Common myeloid progenitor, CD34-positive (primary cell): ENCODE measurements around the gene G6PC3.

Experiments used
- CTCF ChIA-PET: fragments of 350-600 bp; sonication (Branson Sonifier 250); formaldehyde crosslinking; loops from one replicate; lab custom pipeline; 2021; ENCODE audit warnings: antibody characterized with exemption; lab: Charles Lee
- POLR2A ChIA-PET: fragments of 350-600 bp; sonication (Branson Sonifier 250); formaldehyde crosslinking; loops from one replicate; lab custom pipeline; 2021; ENCODE audit warnings: antibody characterized with exemption; lab: Charles Lee
- DNase-seq, 3 donors: peaks; one replicate each; pipeline versions ENCODE4 v3.0.0 to v3.0.0-alpha.2; 2013
- H3K27ac ChIP-seq, 2 experiments: 1 replicate in 1 of 2; 2 replicates in 1 of 2; pipeline ENCODE4 v1.7.0; 2013; ENCODE audit warnings: inconsistent platforms in 2 of 2, low read length in 2 of 2, mild to moderate bottlenecking in 2 of 2, low read depth in 1 of 2, moderate library complexity in 1 of 2; ENCODE audit not compliant: severe bottlenecking in 2 of 2, insufficient read depth in 1 of 2, poor library complexity in 1 of 2
- H3K27me3 ChIP-seq, 5 experiments: replicated peaks in 2 of 5; 1 replicate in 3 of 5; 2 replicates in 2 of 5; pipeline versions ENCODE4 v1.6.1 to v1.7.0; 2013; ENCODE audit warnings: low read length in 4 of 5, mild to moderate bottlenecking in 2 of 5, moderate library complexity in 2 of 5, inconsistent platforms in 1 of 5; ENCODE audit not compliant: insufficient read depth in 5 of 5, control insufficient read depth in 4 of 5
- H3K36me3 ChIP-seq, 4 experiments: 1 replicate in 2 of 4; 2 replicates in 2 of 4; pipeline versions ENCODE4 v1.6.1 to v1.7.0; 2013; ENCODE audit warnings: low read length in 3 of 4, control low read depth in 1 of 4, mild to moderate bottlenecking in 1 of 4; ENCODE audit not compliant: control insufficient read depth in 4 of 4, insufficient read depth in 4 of 4
- H3K4me1 ChIP-seq, 4 experiments: 1 replicate in 3 of 4; 2 replicates in 1 of 4; pipeline versions ENCODE4 v1.6.1 to v1.7.1; 2013; ENCODE audit warnings: low read length in 3 of 4, mild to moderate bottlenecking in 3 of 4, control low read depth in 1 of 4, inconsistent platforms in 1 of 4, moderate library complexity in 1 of 4; ENCODE audit not compliant: control insufficient read depth in 4 of 4, insufficient read depth in 4 of 4; ENCODE audit errors: control extremely low read depth in 1 of 4
- H3K4me3 ChIP-seq, 7 experiments: 1 replicate in 4 of 7; 2 replicates in 3 of 7; pipeline versions ENCODE4 v1.5.1 to v1.7.0; 2013; ENCODE audit warnings: mild to moderate bottlenecking in 7 of 7, low read length in 6 of 7, moderate library complexity in 6 of 7, inconsistent platforms in 2 of 7, low read depth in 2 of 7, control low read depth in 1 of 7; ENCODE audit not compliant: insufficient read depth in 4 of 7, control insufficient read depth in 1 of 7; ENCODE audit errors: extremely low read depth in 1 of 7
- H3K9me3 ChIP-seq, 5 experiments: 1 replicate in 4 of 5; 2 replicates in 1 of 5; pipeline versions ENCODE4 v1.6.1 to v1.7.1; 2013; ENCODE audit warnings: low read length in 4 of 5, mild to moderate bottlenecking in 2 of 5, inconsistent platforms in 1 of 5, low read depth in 1 of 5, moderate library complexity in 1 of 5; ENCODE audit not compliant: control insufficient read depth in 4 of 5, insufficient read depth in 2 of 5; ENCODE audit errors: control extremely low read depth in 1 of 5
- WGBS: methylation state at CpG from one replicate; pipeline ENCODE4 v1.1.5; 2013; ENCODE audit not compliant: insufficient coverage; 5-methylcytosine and 5-hydroxymethylcytosine counted together

The G6PC3 gene

DNA sequence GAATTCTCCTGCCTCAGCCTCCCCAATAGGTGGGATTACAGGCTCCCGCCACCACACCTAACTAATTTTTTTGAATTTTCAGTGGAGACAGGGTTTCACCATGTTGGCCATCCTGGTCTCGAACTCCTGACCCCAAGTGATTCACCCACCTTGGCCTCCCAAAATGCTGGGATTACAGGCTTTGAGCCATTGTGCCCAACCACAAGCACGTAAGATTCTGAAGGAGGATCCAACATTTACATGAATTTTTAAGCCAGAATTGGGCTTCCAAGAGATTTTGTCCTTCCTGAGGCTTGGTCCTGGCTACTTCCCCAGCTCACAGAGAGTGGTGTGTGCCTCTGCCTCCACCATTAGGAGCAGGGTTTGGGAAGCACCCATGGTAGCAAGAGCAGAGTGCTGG, 11.1 kb downstream of the G6PC3 start:
- ChIA-PET POLR2A (interaction anchor here (1.1 kb wide), 1 partner anchor 14 kb away, joined by 3 read pairs; no protein-coding TSS in a partner anchor), CTCF (interaction anchor here (1.4 to 4.4 kb wide), 2 partner anchors 7 to 26 kb away, joined by 3 to 19 read pairs; no protein-coding TSS in a partner anchor)
- no peak overlapping the region for H3K4me3 ChIP-seq
- H3K4me1 ChIP-seq, result peaks cover 0 to 19% (median 2%) of the 10 kb centered on the region in 4 experiments
- 90% methylated on average over 2 of the region's 3 CpGs for WGBS
- H3K27ac ChIP-seq, result no peak overlapping the region
- no peak for DNase-seq
- H3K36me3 ChIP-seq, result peaks cover 21 to 77% (median 53%) of the 10 kb centered on the region in 4 experiments
- H3K9me3 ChIP-seq, result no peaks in the 10 kb centered on the region
- H3K27me3 ChIP-seq, result no peaks in the 10 kb centered on the region

DNA sequence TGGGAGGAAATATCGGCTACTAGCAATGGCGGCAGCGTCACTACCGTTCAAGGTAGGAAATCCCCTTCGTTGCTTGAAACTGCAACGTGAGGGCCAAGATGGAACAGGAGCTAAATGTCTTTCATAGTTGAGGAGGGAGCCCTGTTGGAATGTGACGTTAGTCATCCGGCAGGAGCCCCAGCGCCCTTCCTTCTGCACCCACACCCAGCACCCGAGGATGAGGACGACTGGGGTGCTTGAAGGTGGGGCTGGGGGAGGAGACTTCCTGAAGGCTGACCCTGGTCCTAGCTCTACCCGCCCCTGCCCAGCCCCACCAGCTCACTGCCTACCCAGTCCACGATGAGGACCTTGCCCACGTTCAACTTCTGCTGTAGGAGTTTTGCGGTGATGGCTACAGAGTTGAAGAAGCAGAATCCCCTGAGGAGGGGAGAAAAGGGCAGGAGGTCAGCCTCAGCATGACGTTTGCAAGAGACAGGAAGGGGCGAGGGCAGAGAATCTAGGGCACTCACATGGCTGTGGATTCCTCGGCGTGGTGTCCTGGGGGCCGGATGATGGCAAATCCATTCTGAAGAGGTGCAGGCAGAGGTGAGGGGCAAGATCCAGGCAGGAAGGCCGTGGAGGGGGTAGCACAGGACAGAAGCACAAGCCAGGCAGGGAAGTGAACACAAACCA, 11.9 kb downstream of the G6PC3 start:
- POLR2A ChIA-PET, result interaction anchor here (1.1 kb wide), 1 partner anchor 13 kb away, joined by 3 read pairs; no protein-coding TSS in a partner anchor
- 88% methylated on average over 15 of the region's 21 CpGs for WGBS
- Histone ChIP-seq H3K9me3 (no peaks in the 10 kb centered on the region), H3K27me3 (no peaks in the 10 kb centered on the region), H3K27ac (no peak overlapping the region), H3K36me3 (peaks cover 21 to 73% (median 51%) of the 10 kb centered on the region in 4 experiments), H3K4me3 (no peak overlapping the region), H3K4me1 (peaks cover 0 to 12% (median 0%) of the 10 kb centered on the region in 4 experiments)
- CTCF ChIA-PET, result interaction anchor here (1.4 to 4.4 kb wide), 4 partner anchors 8 to 29 kb away, joined by 3 to 19 read pairs (median 9); partner anchors contain the start of gene G6PC3
- DNase-seq, result no peak

DNA sequence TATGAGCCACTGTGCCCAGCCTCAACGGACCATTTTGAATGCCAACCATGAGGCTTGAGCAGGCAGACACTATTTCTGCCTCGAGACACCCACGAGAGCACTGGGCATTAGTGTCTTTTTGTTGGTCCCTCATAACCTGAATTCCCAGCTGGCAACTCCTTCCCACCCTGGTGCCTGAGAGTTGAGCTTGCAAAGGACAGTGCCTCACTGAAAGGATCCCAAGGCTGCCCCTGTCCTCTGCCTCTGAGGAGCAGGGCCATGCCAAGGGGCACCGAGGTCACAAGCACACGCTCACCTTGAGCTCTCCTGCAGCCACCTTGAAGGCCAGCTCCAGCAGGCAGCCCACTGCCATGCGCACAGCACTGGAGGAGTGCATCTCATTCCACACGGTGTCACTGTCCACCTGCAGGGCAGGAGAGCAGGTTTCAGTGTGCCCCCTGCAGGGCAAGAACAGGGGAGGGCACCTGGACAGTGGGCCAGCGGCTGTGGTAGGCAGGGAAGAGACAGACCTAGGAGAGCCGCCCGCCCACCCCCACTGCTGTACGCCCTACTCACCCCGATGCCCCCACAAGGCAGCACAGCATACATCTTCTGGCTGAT, 12.8 kb downstream of the G6PC3 start:
- POLR2A ChIA-PET, result no interaction called here
- Histone ChIP-seq H3K36me3 (peaks cover 20 to 71% (median 48%) of the 10 kb centered on the region in 4 experiments), H3K4me3 (no peak overlapping the region), H3K9me3 (no peaks in the 10 kb centered on the region), H3K27me3 (no peaks in the 10 kb centered on the region), H3K4me1 (peaks cover 0 to 2% (median 0%) of the 10 kb centered on the region in 4 experiments), H3K27ac (no peak overlapping the region)
- DNase-seq, result peak; percentile 28 to 50 (median 39)
- CTCF ChIA-PET, result interaction anchor here (0.6 to 4.4 kb wide), 11 partner anchors 8 to 123 kb away, joined by 3 to 19 read pairs (median 5); partner anchors contain the start of genes G6PC3 and HDAC5
- WGBS, result 93% methylated on average over 11 of the region's 12 CpGs

DNA sequence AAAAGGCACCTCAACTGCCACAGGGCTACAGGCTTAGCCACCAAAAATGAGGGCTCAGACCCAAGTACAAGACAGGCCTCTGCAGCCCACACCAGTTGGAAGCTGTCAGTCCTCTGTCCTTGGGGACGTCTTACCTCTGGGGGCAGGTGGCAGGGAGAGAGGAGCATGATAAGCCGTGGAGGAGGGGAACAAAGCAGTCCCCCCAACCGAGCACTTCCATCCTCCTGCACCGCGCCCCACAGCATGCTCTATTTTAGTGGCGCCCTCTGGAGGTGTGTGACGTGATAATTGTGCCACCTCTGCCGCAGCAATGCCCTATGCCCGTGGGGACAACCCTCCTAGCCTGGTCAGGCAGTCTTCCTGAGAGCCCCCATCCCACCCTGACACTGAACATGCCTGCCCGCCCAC, 13.6 kb downstream of the G6PC3 start:
- Histone ChIP-seq H3K27ac (no peak overlapping the region), H3K9me3 (no peaks in the 10 kb centered on the region), H3K4me3 (no peak overlapping the region), H3K27me3 (no peaks in the 10 kb centered on the region), H3K4me1 (no peaks in the 10 kb centered on the region), H3K36me3 (peaks cover 16 to 71% (median 45%) of the 10 kb centered on the region in 4 experiments)
- ChIA-PET CTCF (interaction anchor here (1.2 to 4.4 kb wide), 8 partner anchors 10 to 39 kb away, joined by 4 to 19 read pairs (median 7); partner anchors contain the start of genes G6PC3 and HDAC5), POLR2A (interaction anchor here (1.0 kb wide), 1 partner anchor 9 kb away, joined by 3 read pairs; no protein-coding TSS in a partner anchor)
- 92% methylated on average over 7 of the region's 10 CpGs for WGBS
- DNase-seq, result peak in 2 of 3 donors; percentile 31 to 33

DNA sequence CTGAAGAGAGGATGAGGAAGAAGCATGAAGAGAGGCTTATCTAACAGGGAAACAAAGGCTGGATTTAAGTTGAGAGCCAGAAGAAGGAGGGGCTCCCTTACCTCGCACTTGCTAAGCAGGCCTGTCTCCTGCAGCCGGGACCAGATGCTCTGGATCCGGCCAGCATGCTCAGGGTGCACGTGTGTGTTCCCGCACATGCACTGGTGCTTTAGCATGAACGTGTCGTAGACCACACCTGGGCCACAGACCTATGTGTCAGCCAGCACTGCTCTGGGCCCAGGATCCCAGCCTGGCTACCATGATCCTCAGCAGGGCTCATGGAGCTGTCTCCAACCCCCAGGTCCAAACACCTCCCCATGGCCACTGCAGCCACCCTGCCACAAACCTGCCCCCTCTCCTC, 14.4 kb downstream of the G6PC3 start:
- no peaks in the 10 kb centered on the region for H3K9me3 ChIP-seq
- H3K4me1 ChIP-seq, result no peaks in the 10 kb centered on the region
- H3K27me3 ChIP-seq, result no peaks in the 10 kb centered on the region
- WGBS, result 94% methylated on average over 7 of the region's 7 CpGs
- no peak for DNase-seq
- ChIA-PET POLR2A (interaction anchor here (0.6 to 1.0 kb wide), 2 partner anchors 10 to 49 kb away, joined by 3 to 4 read pairs; no protein-coding TSS in a partner anchor), CTCF (interaction anchor here (0.6 to 4.9 kb wide), 7 partner anchors 10 to 561 kb away, joined by 3 to 22 read pairs (median 13); partner anchors contain the start of gene G6PC3)
- peak overlapping the region in 1 of 2 experiments; percentile 14 for H3K27ac ChIP-seq
- no peak overlapping the region for H3K4me3 ChIP-seq
- H3K36me3 ChIP-seq, result peaks cover 16 to 68% (median 42%) of the 10 kb centered on the region in 4 experiments

DNA sequence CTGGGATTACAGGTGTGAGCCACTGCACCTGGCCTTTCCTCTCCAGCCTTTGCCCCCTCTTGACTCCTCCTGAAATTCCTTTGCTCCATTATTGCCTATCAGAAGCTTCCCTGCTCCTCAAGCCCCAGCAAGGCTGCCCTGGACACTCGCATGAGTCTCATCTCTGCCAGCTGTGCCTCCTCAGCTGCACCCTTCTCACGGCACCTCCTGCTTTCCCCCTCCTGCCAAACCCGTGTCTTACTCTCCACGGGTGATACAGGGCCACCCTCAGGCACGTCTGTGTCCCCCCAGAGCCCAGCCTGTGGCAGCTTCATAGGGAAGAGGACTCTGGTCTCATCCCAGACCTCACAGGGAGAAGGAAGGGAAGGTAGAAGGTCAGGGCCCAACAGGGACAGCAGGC, 15.4 kb downstream of the G6PC3 start:
- Histone ChIP-seq H3K36me3 (peaks cover 16 to 59% (median 32%) of the 10 kb centered on the region in 4 experiments), H3K4me1 (no peaks in the 10 kb centered on the region), H3K4me3 (no peak overlapping the region), H3K27ac (no peak overlapping the region), H3K9me3 (no peaks in the 10 kb centered on the region), H3K27me3 (no peaks in the 10 kb centered on the region)
- 80% methylated on average over 1 of the region's 5 CpGs for WGBS
- ChIA-PET POLR2A (interaction anchor here (0.7 to 1.7 kb wide), 3 partner anchors 38 to 63 kb away, joined by 3 to 4 read pairs (median 3); partner anchors contain the start of gene HDAC5), CTCF (interaction anchor here (1.2 to 4.9 kb wide), 4 partner anchors 9 to 30 kb away, joined by 6 to 22 read pairs (median 14); no protein-coding TSS in a partner anchor)
- no peak for DNase-seq
